ACHN (cell line): ENCODE measurements around the gene LKAAEAR1.
"Not testable (repeated sequence)": the region's sequence is repeated elsewhere in the genome, so short reads cannot be mapped to it uniquely, and the experiment has no call there.

Experiments used
- DNase-seq: peaks from one replicate; pipeline ENCODE4 v3.0.0-alpha.2; 2015
- in situ Hi-C: cut with HindIII; loops from 2 replicates; pipeline ENCODE4 v1.10.0; 2017; ENCODE audit warnings: low sequenced_read_pairs, low pct_ligation_motif_present, low pct_unique_long_range_greater_than_20kb

LKAAEAR1 gene

GRCh38 chr20:64100946-64101688, 16.9 kb upstream of the LKAAEAR1 start:
- DNase-seq: no peak
- in situ Hi-C loops: no loop called here

DNA sequence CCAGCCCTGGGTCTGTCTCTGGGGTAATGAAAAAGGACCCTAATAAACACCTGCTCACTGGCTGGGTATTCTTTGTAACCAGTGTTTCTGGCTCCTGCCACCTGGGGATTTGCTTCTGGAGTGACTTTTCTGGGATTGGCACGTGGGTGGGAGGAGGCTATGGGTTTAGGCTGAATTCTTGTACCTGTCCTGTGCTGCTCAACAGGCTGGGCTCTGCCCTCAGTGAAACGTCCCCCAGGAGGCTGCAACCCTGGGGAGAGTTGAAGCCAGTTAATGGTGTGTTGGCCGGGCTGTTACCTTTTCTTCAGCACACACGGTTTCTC, 16.3 kb upstream of the LKAAEAR1 start:
- DNase-seq: no peak
- in situ Hi-C loops: no loop called here

GRCh38 chr20:64099880-64100565, 15.8 kb upstream of the LKAAEAR1 start:
- in situ Hi-C loops: no loop called here
- no peak for DNase-seq

DNA sequence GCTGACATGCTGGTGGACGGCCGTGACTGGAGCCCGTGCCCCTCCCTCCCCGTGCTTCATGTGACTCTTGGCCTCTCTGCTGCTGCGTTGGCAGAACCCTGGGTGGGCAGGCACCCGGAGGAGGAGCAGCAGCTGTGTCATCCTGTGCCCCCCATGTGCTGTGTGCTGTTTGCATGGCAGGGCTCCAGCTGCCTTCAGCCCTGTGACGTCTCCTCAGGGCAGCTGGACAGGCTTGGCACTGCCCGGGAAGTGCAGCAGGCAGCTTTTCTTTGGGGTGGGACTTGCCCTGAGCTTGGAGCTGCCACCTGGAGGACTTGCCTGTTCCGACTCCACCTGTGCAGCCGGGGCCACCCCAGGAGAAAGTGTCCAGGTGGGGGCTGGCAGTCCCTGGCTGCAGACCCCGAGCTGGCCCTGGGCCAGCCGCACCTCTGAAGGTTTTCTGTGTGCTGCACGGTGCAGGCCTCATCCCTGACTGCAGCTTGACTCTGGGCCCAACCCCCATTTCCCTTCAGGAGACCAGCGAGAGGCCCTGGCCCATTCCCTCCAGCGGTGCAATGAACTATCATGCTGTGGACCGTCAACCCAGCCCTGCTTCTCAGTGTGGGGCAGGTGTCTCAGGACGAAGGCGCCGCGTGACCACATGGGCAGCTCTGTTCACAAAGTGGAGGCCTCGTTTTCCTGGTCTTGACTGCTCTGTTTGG, 15.0 kb upstream of the LKAAEAR1 start:
- in situ Hi-C loops: no loop called here
- DNase-seq: no peak

DNA sequence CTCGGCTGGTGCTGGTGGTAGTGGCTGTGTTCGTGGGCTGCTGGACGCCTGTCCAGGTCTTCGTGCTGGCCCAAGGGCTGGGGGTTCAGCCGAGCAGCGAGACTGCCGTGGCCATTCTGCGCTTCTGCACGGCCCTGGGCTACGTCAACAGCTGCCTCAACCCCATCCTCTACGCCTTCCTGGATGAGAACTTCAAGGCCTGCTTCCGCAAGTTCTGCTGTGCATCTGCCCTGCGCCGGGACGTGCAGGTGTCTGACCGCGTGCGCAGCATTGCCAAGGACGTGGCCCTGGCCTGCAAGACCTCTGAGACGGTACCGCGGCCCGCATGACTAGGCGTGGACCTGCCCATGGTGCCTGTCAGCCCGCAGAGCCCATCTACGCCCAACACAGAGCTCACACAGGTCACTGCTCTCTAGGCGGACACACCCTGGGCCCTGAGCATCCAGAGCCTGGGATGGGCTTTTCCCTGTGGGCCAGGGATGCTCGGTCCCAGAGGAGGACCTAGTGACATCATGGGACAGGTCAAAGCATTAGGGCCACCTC, 14.3 kb upstream of the LKAAEAR1 start:
- in situ Hi-C loops: no loop called here
- no peak for DNase-seq

- DNase-seq: no peak
- in situ Hi-C loops: no loop called here
Observed at GRCh38 chr20:64096535-64096934, 12.3 kb upstream of the LKAAEAR1 start.

DNA sequence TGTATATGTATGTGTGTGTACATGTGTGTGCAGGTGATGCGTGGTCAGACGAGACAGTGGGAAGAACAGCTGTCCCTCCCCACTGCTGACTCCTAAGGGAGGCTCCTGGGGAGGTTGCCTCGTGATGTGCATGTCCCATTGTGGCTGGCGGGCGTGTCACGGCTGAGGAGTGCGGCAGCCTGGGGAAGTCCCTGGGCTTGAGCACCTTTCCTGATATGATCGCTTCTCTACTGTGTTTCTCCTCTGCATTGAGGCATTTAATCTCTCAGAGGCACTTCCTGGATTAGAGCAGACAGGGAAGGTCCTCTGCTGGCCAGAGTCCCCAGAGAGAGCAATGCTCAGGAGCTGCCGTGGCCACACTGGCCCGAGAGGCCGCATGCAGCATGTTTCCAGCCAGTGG, 11.7 kb upstream of the LKAAEAR1 start:
- DNase-seq: no peak
- in situ Hi-C loops: no loop called here

DNA sequence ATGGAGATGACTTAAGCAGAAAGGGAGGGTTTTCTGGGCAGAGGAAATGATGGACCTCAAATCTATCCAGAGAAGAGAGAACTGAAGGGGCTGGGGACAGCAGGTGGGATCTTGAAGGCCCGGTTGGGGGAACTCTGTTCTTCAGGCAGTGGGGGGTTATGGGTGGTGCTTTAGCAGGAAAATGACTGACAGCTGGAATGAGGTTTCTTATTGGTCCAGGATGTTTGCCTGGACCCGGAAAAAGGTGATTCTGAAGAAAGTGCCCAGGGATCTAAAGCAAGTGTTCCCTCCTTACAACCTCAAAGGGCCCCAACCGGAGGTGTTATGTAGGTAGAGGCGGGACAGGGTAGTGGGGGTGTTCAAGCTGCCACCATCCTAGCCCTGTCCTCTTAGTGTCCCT, 11.3 kb upstream of the LKAAEAR1 start:
- in situ Hi-C loops: no loop called here
- DNase-seq: no peak

- no peak for DNase-seq
- in situ Hi-C loops: no loop called here
Observed at GRCh38 chr20:64093013-64093503, 8.9 kb upstream of the LKAAEAR1 start.

DNA sequence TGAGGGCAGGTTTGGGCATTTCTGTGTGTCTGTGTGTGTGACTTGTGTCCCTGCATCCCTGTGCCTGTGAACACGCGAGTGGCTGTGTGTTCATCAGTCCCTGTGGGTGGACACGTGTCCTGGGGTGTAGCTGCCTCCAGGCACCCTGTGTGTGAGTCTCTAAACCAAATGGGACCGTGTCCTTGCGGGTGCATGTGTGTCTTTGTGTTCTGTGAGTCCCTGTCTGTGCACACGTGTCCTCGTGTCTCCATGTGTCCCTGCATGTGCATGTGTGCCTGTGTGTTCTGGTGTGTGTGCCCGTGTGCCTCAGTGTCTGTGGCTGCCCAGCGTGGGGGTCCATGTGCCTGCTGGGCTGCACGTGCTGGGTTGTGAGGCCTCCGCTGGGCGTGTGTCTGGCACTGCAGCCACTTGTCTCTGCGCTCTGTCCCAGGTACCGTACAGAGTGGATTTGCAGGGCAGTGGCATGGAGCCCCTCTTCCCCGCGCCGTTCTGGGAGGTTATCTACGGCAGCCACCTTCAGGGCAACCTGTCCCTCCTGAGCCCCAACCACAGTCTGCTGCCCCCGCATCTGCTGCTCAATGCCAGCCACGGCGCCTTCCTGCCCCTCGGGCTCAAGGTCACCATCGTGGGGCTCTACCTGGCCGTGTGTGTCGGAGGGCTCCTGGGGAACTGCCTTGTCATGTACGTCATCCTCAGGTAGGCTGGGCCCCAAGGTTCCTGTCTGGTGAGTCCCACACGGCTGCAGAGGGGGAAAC, 8.2 kb upstream of the LKAAEAR1 start:
- DNase-seq: no peak
- in situ Hi-C loops: no loop called here

GRCh38 chr20:64091770-64092169, 7.6 kb upstream of the LKAAEAR1 start:
- in situ Hi-C loops: no loop called here
- DNase-seq: no peak

DNA sequence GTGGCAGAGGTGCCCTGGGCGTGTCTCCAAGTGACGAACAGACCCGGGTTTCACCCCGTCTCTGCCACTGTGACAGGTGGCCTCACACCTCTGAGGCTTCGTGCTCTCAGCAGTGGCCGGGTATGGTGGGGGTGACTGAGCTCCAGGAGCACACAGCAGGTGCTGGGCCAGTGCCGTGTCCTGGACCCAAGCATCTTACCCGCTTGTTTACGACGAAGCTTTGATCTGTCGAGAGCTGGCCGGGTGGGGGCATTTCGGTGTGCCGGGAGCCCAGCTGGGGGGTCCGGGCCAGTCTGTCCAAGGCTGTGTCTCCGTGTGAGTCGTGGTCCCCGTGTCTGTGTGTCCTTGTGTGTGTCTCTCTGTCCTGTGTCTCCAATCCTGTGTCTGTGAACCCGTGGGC, 7.1 kb upstream of the LKAAEAR1 start:
- in situ Hi-C loops: no loop called here
- DNase-seq: no peak

- no peak for DNase-seq
- in situ Hi-C loops: no loop called here
Observed at GRCh38 chr20:64090165-64090564, 6.0 kb upstream of the LKAAEAR1 start.

DNA sequence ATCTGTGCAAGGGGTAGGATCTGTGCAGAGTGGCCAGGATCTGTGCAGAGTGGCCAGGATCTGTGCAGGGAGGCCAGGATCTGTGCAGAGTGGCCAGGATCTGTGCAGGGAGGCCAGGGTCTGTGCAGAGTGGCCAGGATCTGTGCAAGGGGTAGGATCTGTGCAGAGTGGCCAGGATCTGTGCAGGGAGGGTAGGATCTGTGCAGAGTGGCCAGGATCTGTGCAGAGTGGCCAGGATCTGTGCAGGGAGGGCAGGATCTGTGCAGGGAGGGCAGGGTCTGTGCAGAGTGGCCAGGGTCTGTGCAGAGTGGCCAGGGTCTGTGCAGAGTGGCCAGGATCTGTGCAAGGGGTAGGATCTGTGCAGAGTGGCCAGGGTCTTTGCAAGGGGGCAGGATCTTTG, 4.4 kb upstream of the LKAAEAR1 start:
- in situ Hi-C loops, DNase-seq: not testable (repeated sequence)

DNA sequence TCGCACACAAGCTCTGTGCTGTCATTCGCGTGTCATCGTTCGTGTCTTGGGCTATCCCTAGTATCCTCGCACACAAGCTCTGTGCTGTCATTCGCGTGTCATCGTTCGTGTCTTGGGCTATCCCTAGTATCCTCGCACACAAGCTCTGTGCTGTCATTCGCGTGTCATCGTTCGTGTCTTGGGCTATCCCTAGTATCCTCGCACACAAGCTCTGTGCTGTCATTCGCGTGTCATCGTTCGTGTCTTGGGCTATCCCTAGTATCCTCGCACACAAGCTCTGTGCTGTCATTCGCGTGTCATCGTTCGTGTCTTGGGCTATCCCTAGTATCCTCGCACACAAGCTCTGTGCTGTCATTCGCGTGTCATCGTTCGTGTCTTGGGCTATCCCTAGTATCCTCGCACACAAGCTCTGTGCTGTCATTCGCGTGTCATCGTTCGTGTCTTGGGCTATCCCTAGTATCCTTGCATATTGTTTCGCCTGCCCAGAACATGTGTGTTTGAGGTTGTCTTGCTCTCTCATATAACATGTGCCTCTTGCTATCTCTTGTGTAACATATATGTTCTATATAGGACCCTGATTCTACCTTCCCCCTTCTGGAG, 3.1 kb upstream of the LKAAEAR1 start:
- DNase-seq: not testable (repeated sequence)

DNA sequence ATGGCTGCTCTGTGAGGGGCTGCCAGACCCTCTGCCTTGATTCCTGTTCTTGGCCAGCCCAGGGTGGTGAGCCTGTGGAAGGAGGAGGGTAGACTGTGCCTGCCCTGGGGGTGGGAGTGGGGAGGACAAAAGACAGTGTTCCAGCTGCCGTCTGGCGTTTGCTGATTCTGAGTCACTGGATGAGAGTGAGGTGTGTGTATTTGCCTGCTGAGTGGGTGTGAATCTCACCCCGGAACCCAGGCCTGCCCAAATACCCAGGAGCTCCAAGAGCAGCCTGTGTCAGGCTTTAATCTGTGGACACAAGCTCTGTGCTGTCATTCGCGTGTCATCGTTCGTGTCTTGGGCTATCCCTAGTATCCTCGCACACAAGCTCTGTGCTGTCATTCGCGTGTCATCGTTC, 2.6 kb upstream of the LKAAEAR1 start:
- DNase-seq: no peak
- in situ Hi-C loops: no loop called here

More for the DNA sequence above, 3.1 kb upstream of the LKAAEAR1 start:
- in situ Hi-C loops: not testable (repeated sequence)

DNA sequence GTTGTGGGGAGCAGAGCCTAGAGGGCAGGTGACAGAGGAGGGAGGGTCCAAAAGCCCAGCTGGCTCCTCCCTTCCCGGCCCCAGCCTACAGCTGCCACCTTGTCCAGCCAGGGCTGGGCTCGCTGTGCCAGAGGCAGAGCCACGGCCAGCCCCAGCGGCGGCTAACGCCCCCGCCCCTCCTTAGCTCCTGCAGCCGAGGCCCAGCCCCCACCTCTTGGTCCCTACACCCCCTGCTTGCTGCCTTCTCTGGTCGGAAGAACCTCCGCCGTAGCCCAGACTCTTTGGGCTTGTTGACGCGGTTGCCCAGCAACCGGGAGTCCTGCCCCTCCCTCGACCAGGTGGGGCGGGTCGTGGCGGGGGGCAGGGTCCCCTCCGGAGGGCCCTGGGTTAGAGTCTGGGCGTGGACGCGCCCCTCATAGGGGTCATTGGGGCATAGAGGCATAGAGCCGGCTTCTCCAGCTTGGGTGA, 521 bp upstream of the LKAAEAR1 start:
- in situ Hi-C loops: no loop called here

GRCh38 chr20:64083378-64083803, 807 bp downstream of the LKAAEAR1 start:
- peak; percentile 81 for DNase-seq
- in situ Hi-C loops: no loop called here

More for the DNA sequence above, 521 bp upstream of the LKAAEAR1 start:
- DNase-seq: no peak
